IgD-negative memory B cell (primary cell): ENCODE results near the gene ROBO2. TPM values are rescaled to one million over a fixed set of nuclear protein-coding genes. Genes with fewer than 3 reads are reported as not detected.

ENCODE experiments used
- H3K27ac Mint-ChIP-seq, 3 donors: one replicate each; pipeline ENCODE4 v1.8.0; 2020 to 2022; ENCODE audit warnings: mild to moderate bottlenecking in 3 of 3, mixed read lengths in 3 of 3, moderate library complexity in 1 of 3
- H3K27me3 Mint-ChIP-seq: one replicate; pipeline ENCODE4 v1.8.0; 2021; ENCODE audit warnings: mixed read lengths
- H3K36me3 Mint-ChIP-seq: one replicate; pipeline ENCODE4 v1.8.0; 2020; ENCODE audit warnings: mild to moderate bottlenecking, mixed read lengths
- H3K4me1 Mint-ChIP-seq, 3 donors: one replicate each; pipeline ENCODE4 v1.8.0; 2020 to 2022; ENCODE audit warnings: mixed read lengths in 3 of 3, mild to moderate bottlenecking in 1 of 3
- H3K4me3 Mint-ChIP-seq, 4 donors: one replicate each; pipeline ENCODE4 v1.8.0; 2020 to 2022; ENCODE audit warnings: mild to moderate bottlenecking in 4 of 4, mixed read lengths in 4 of 4, moderate library complexity in 3 of 4
- H3K9me3 Mint-ChIP-seq, 3 donors: one replicate each; pipeline ENCODE4 v1.8.0; 2020 to 2021; ENCODE audit warnings: mixed read lengths in 3 of 3, mild to moderate bottlenecking in 1 of 3
- polyA plus RNA-seq: library from polyadenylated mRNA; unstranded; fragments of 300-500 nt; fragmentation: Illumina TruSeq; gene quantifications from one replicate; pipeline ENCODE4 v1.2.3, GENCODE V29; 2021

ROBO2 gene
- polyA plus RNA-seq = not detected

GRCh38 chr3:77039606-77040171, at the start of gene ROBO2:
ROBO2 (plus strand) TSS chr3:77040099; CDS start chr3:77040786, 687 bp downstream.
- Mint-ChIP-seq H3K27me3 (peaks cover 11% of the 10 kb centered on the region), H3K27ac (peak within 1 kb of the TSS in 1 of 3 donors; percentile 81)

GRCh38 chr3:76990606-76991005, 49.3 kb upstream of the ROBO2 start:
- H3K27me3 Mint-ChIP-seq = no peaks in the 10 kb centered on the region
- H3K4me1 Mint-ChIP-seq = no peaks in the 10 kb centered on the region
- H3K9me3 Mint-ChIP-seq = peaks cover 0 to 2% (median 0%) of the 10 kb centered on the region in 3 donors
- no peaks in the 10 kb centered on the region for H3K36me3 Mint-ChIP-seq
- H3K4me3 Mint-ChIP-seq = peak overlapping the region in 1 of 4 donors; percentile 8
- H3K27ac Mint-ChIP-seq = no peak overlapping the region

More at GRCh38 chr3:77039606-77040171, at the start of gene ROBO2:
- Mint-ChIP-seq H3K4me1 (peaks cover 0 to 4% (median 0%) of the 10 kb centered on the region in 3 donors), H3K4me3 (no peak within 1 kb of the TSS), H3K9me3 (peaks cover 0 to 6% (median 0%) of the 10 kb centered on the region in 3 donors), H3K36me3 (no peaks in the 10 kb centered on the region)

GRCh38 chr3:76991165-76991564, 48.7 kb upstream of the ROBO2 start:
- H3K27ac Mint-ChIP-seq = no peak overlapping the region
- H3K4me3 Mint-ChIP-seq = no peak overlapping the region

GRCh38 chr3:76997733-76998132, 42.2 kb upstream of the ROBO2 start:
- Mint-ChIP-seq H3K4me3 (no peak overlapping the region), H3K4me1 (no peaks in the 10 kb centered on the region)

More at GRCh38 chr3:76991165-76991564, 48.7 kb upstream of the ROBO2 start:
- H3K27me3 Mint-ChIP-seq = no peaks in the 10 kb centered on the region
- no peaks in the 10 kb centered on the region for H3K4me1 Mint-ChIP-seq
- no peaks in the 10 kb centered on the region for H3K36me3 Mint-ChIP-seq
- peaks cover 0 to 2% (median 0%) of the 10 kb centered on the region in 3 donors for H3K9me3 Mint-ChIP-seq

GRCh38 chr3:76998555-76998954, 41.3 kb upstream of the ROBO2 start:
- no peak overlapping the region for H3K4me3 Mint-ChIP-seq
- H3K9me3 Mint-ChIP-seq = peaks cover 2 to 10% (median 4%) of the 10 kb centered on the region in 3 donors
- no peaks in the 10 kb centered on the region for H3K27me3 Mint-ChIP-seq
- H3K36me3 Mint-ChIP-seq = no peaks in the 10 kb centered on the region
- no peaks in the 10 kb centered on the region for H3K4me1 Mint-ChIP-seq
- H3K27ac Mint-ChIP-seq = no peak overlapping the region

More at GRCh38 chr3:76997733-76998132, 42.2 kb upstream of the ROBO2 start:
- peaks cover 2 to 6% (median 4%) of the 10 kb centered on the region in 3 donors for H3K9me3 Mint-ChIP-seq
- no peaks in the 10 kb centered on the region for H3K27me3 Mint-ChIP-seq
- no peak overlapping the region for H3K27ac Mint-ChIP-seq
- H3K36me3 Mint-ChIP-seq = no peaks in the 10 kb centered on the region

- no peaks in the 10 kb centered on the region for H3K4me1 Mint-ChIP-seq
- no peaks in the 10 kb centered on the region for H3K36me3 Mint-ChIP-seq
- no peak overlapping the region for H3K27ac Mint-ChIP-seq
- peaks cover 3 to 10% (median 4%) of the 10 kb centered on the region in 3 donors for H3K9me3 Mint-ChIP-seq
- no peaks in the 10 kb centered on the region for H3K27me3 Mint-ChIP-seq
- no peak overlapping the region for H3K4me3 Mint-ChIP-seq
Observed at GRCh38 chr3:77001062-77001701, 38.7 kb upstream of the ROBO2 start.

- Mint-ChIP-seq H3K27ac (no peak overlapping the region), H3K27me3 (no peaks in the 10 kb centered on the region), H3K9me3 (peaks cover 0 to 21% (median 5%) of the 10 kb centered on the region in 3 donors), H3K4me1 (no peaks in the 10 kb centered on the region), H3K4me3 (no peak overlapping the region), H3K36me3 (no peaks in the 10 kb centered on the region)
Observed at GRCh38 chr3:77014226-77014625, 25.7 kb upstream of the ROBO2 start.

- Mint-ChIP-seq H3K27me3 (no peaks in the 10 kb centered on the region), H3K36me3 (no peaks in the 10 kb centered on the region), H3K4me1 (no peaks in the 10 kb centered on the region), H3K4me3 (no peak overlapping the region), H3K27ac (no peak overlapping the region), H3K9me3 (peaks cover 6 to 9% (median 9%) of the 10 kb centered on the region in 3 donors)
Observed at GRCh38 chr3:77025471-77025870, 14.4 kb upstream of the ROBO2 start.

- H3K4me1 Mint-ChIP-seq = no peaks in the 10 kb centered on the region
- no peaks in the 10 kb centered on the region for H3K27me3 Mint-ChIP-seq
- no peak overlapping the region for H3K27ac Mint-ChIP-seq
- no peaks in the 10 kb centered on the region for H3K36me3 Mint-ChIP-seq
- H3K9me3 Mint-ChIP-seq = peaks cover 4 to 12% (median 9%) of the 10 kb centered on the region in 3 donors
- H3K4me3 Mint-ChIP-seq = no peak overlapping the region
Observed at GRCh38 chr3:77026904-77027634, 12.8 kb upstream of the ROBO2 start.

GRCh38 chr3:77028005-77028404, 11.9 kb upstream of the ROBO2 start:
- H3K4me1 Mint-ChIP-seq = no peaks in the 10 kb centered on the region
- no peaks in the 10 kb centered on the region for H3K27me3 Mint-ChIP-seq
- no peak overlapping the region for H3K27ac Mint-ChIP-seq
- H3K36me3 Mint-ChIP-seq = no peaks in the 10 kb centered on the region
- H3K9me3 Mint-ChIP-seq = peaks cover 6 to 12% (median 6%) of the 10 kb centered on the region in 3 donors
- no peak overlapping the region for H3K4me3 Mint-ChIP-seq

- H3K36me3 Mint-ChIP-seq = no peaks in the 10 kb centered on the region
- H3K4me3 Mint-ChIP-seq = no peak overlapping the region
- no peak overlapping the region for H3K27ac Mint-ChIP-seq
- H3K27me3 Mint-ChIP-seq = peaks cover 11% of the 10 kb centered on the region
- peaks cover 0 to 6% (median 0%) of the 10 kb centered on the region in 3 donors for H3K9me3 Mint-ChIP-seq
- H3K4me1 Mint-ChIP-seq = peaks cover 0 to 4% (median 0%) of the 10 kb centered on the region in 3 donors
Observed at GRCh38 chr3:77038468-77038929, 1.4 kb upstream of the ROBO2 start.

- peaks cover 0 to 6% (median 0%) of the 10 kb centered on the region in 3 donors for H3K9me3 Mint-ChIP-seq
- H3K27me3 Mint-ChIP-seq = peaks cover 11% of the 10 kb centered on the region
- H3K4me3 Mint-ChIP-seq = no peak overlapping the region
- H3K36me3 Mint-ChIP-seq = no peaks in the 10 kb centered on the region
- peaks cover 0 to 4% (median 0%) of the 10 kb centered on the region in 3 donors for H3K4me1 Mint-ChIP-seq
- H3K27ac Mint-ChIP-seq = peak overlapping the region in 1 of 3 donors; percentile 81
Observed at GRCh38 chr3:77038930-77039605, 831 bp upstream of the ROBO2 start.

- Mint-ChIP-seq H3K4me3 (no peak overlapping the region), H3K27ac (no peak overlapping the region), H3K4me1 (peaks cover 0 to 4% (median 0%) of the 10 kb centered on the region in 3 donors), H3K27me3 (peaks cover 11% of the 10 kb centered on the region), H3K36me3 (no peaks in the 10 kb centered on the region), H3K9me3 (peaks cover 0 to 6% (median under 1%) of the 10 kb centered on the region in 3 donors)
Observed at GRCh38 chr3:77040216-77040615, 317 bp downstream of the ROBO2 start.

GRCh38 chr3:77040926-77041722, 1.2 kb downstream of the ROBO2 start:
- Mint-ChIP-seq H3K27me3 (peaks cover 11% of the 10 kb centered on the region), H3K27ac (no peak overlapping the region), H3K36me3 (no peaks in the 10 kb centered on the region), H3K9me3 (peaks cover 0 to 6% (median 4%) of the 10 kb centered on the region in 3 donors), H3K4me3 (no peak overlapping the region), H3K4me1 (peaks cover 0 to 4% (median 0%) of the 10 kb centered on the region in 3 donors)
